HepG2 (cell line): ENCODE measurements around the gene IQCN. TPM values are rescaled to one million over a fixed set of nuclear protein-coding genes. Genes with fewer than 3 reads are reported as not detected.
A peak's percentile ranks its signal among the peaks of the same experiment; 100 is the strongest.

ENCODE experiments used
- ARNT ChIP-seq: fragments of 450-650 bp; IDR thresholded peaks from 2 replicates; pipeline ENCODE4 v1.6.1; 2017
- ATAD3A ChIP-seq: sonication (generic); formaldehyde crosslinking; IDR thresholded peaks from 2 replicates; pipeline ENCODE4 v1.4.0; 2020; ENCODE audit warnings: missing genetic modification reagents
- DNMT1 ChIP-seq: sonication (generic); formaldehyde crosslinking; IDR thresholded peaks from 2 replicates; pipeline ENCODE4 v1.5.1; 2020; ENCODE audit warnings: mild to moderate bottlenecking, missing genetic modification reagents
- FOXC1 ChIP-seq: sonication (generic); formaldehyde crosslinking; IDR thresholded peaks from 2 replicates; pipeline ENCODE4 v1.8.0; 2022; ENCODE audit warnings: mild to moderate bottlenecking, missing genetic modification reagents, borderline replicate concordance
- GLMP ChIP-seq: sonication (generic); formaldehyde crosslinking; IDR thresholded peaks from 2 replicates; pipeline ENCODE4 v1.9.0; 2021; ENCODE audit warnings: missing genetic modification reagents, mild to moderate bottlenecking, borderline replicate concordance
- HBP1 ChIP-seq: IDR thresholded peaks from 2 replicates; pipeline ENCODE4 v1.6.1; 2016; ENCODE audit warnings: low read depth, control low read depth
- JUND ChIP-seq: sonication (generic); formaldehyde crosslinking; IDR thresholded peaks from 2 replicates; pipeline ENCODE4 v1.8.0; 2022; ENCODE audit warnings: mild to moderate bottlenecking, missing genetic modification reagents
- LCORL ChIP-seq, 2 experiments: fragments of 450-650 bp in 1 of 2; sonication (generic) in 1 of 2; formaldehyde crosslinking in 1 of 2; IDR thresholded peaks; 2 replicates each; pipeline versions ENCODE4 v1.5.0 to v1.6.1; 2017 to 2020; ENCODE audit warnings: antibody characterized with exemption in 1 of 2, missing genetic modification reagents in 1 of 2
- MEIS2 ChIP-seq: sonication (generic); formaldehyde crosslinking; IDR thresholded peaks from 2 replicates; pipeline ENCODE4 v1.9.0; 2021; ENCODE audit warnings: mild to moderate bottlenecking, missing genetic modification reagents
- MXD1 ChIP-seq: sonication (generic); formaldehyde crosslinking; IDR thresholded peaks from 2 replicates; pipeline ENCODE4 v1.4.0; 2020; ENCODE audit warnings: mild to moderate bottlenecking, missing genetic modification reagents
- PAF1 ChIP-seq: IDR thresholded peaks from 2 replicates; pipeline ENCODE4 v1.6.1; 2016; ENCODE audit warnings: missing genetic modification reagents, missing compliant biosample characterization
- RBM39 ChIP-seq: fragments of 200-400 bp; formaldehyde crosslinking; IDR thresholded peaks from one replicate; pipeline ENCODE4 v1.6.1; 2018; ENCODE audit warnings: antibody characterized with exemption, mild to moderate bottlenecking, low read depth, low read length; ENCODE audit not compliant: poor library complexity, severe bottlenecking
- THYN1 ChIP-seq: sonication (generic); formaldehyde crosslinking; IDR thresholded peaks from 2 replicates; pipeline ENCODE4 v1.8.1; 2023; ENCODE audit warnings: low read depth, mild to moderate bottlenecking, moderate library complexity, missing genetic modification reagents, borderline replicate concordance
- ZBTB4 ChIP-seq: sonication (generic); formaldehyde crosslinking; IDR thresholded peaks from 2 replicates; pipeline ENCODE4 v1.4.0; 2020; ENCODE audit warnings: missing genetic modification reagents, mild to moderate bottlenecking, borderline replicate concordance
- ZKSCAN1 ChIP-seq: fragments of 150-350 bp; IDR thresholded peaks from 2 replicates; pipeline ENCODE4 v1.6.1; 2014; ENCODE audit warnings: low read length
- ZNF225 ChIP-seq: sonication (generic); formaldehyde crosslinking; IDR thresholded peaks from 2 replicates; pipeline ENCODE4 v1.4.0; 2020; ENCODE audit warnings: mild to moderate bottlenecking, missing genetic modification reagents
- ZNF263 ChIP-seq: sonication (generic); formaldehyde crosslinking; IDR thresholded peaks from 2 replicates; pipeline ENCODE4 v1.4.0; 2020; ENCODE audit warnings: missing genetic modification reagents
- ZNF547 ChIP-seq: sonication (generic); formaldehyde crosslinking; IDR thresholded peaks from 2 replicates; pipeline ENCODE4 v1.5.1; 2020; ENCODE audit warnings: mild to moderate bottlenecking, missing genetic modification reagents
- ZNF773 ChIP-seq: sonication (generic); formaldehyde crosslinking; IDR thresholded peaks from 2 replicates; pipeline ENCODE4 v1.4.0; 2020; ENCODE audit warnings: missing genetic modification reagents, borderline replicate concordance
- polyA plus RNA-seq, 8 experiments: library from polyadenylated mRNA; depleted of rRNA in 3 of 8; stranded (reverse) in 7 of 8; unstranded in 1 of 8; fragments of >200 nt; fragmentation: Illumina TruSeq in 4 of 8; extraction: Trizol in 4 of 8; gene quantifications; 2 replicates each; pipeline versions ENCODE4 v1.2.1 to v1.2.3, GENCODE V29; 2011 to 2016; ENCODE audit warnings: low read depth in 4 of 8, missing spikeins in 1 of 8, mixed read lengths in 1 of 8; ENCODE audit not compliant: insufficient read depth in 1 of 8
- total RNA-seq, 5 experiments: library from RNA; depleted of rRNA; stranded (reverse); fragments of >200 nt; fragmentation: Illumina TruSeq; extraction: Trizol; gene quantifications; 2 replicates each; pipeline ENCODE4 v1.2.3, GENCODE V29; 2016; ENCODE audit warnings: low read depth in 1 of 5
- TF ChIP-seq, protein P1 (sequence below): sonication (generic); formaldehyde crosslinking; IDR thresholded peaks from 2 replicates; pipeline ENCODE4 v1.4.0; 2020; ENCODE audit warnings: missing genetic modification reagents
- TF ChIP-seq, protein P2 (sequence below): sonication (generic); formaldehyde crosslinking; IDR thresholded peaks from 2 replicates; pipeline ENCODE4 v1.4.0; 2020; ENCODE audit warnings: mild to moderate bottlenecking, missing genetic modification reagents

The IQCN gene
- total and polyA plus RNA-seq, 2 of the 13 experiments (the other 11 are each of a cell fraction or from before 2014, with no cell fraction given): 0.04 to 0.18 TPM

- TF ChIP-seq ZBTB4 (peak; percentile 66; the same call in 1 of the 2 replicates), HBP1 (CRISPR knock-in tag) (peak; percentile 95), ATAD3A (peak; percentile 72; the same call in 1 of the 2 replicates), MXD1 (peak; percentile 90), DNMT1 (CRISPR knock-in tag) (no peak), PAF1 (CRISPR knock-in tag) (no peak), ZNF263 (CRISPR knock-in tag) (0 out of 2 replicates have a peak, but pooled peaks have one; percentile 60), ZNF773 (CRISPR knock-in tag) (peak; percentile 99), FOXC1 (CRISPR knock-in tag) (peak; percentile 92; the same call in 1 of the 2 replicates), JUND (CRISPR knock-in tag) (no peak), GLMP (CRISPR knock-in tag) (no peak), THYN1 (CRISPR knock-in tag) (no peak), RBM39 (peak; percentile 41), ZNF225 (CRISPR knock-in tag) (peak; percentile 86; the same call in 1 of the 2 replicates), ARNT (no peak), LCORL (IDR thresholded peaks at IDR 0.05) (no peak), LCORL (CRISPR knock-in tag; IDR thresholded peaks at IDR 0.05) (peak; percentile 62; the same call in 1 of the 2 replicates), ZNF547 (CRISPR knock-in tag) (peak; percentile 87), MEIS2 (CRISPR knock-in tag) (peak; percentile 95), ZKSCAN1 (no peak)
- TF ChIP-seq, protein P1, sequence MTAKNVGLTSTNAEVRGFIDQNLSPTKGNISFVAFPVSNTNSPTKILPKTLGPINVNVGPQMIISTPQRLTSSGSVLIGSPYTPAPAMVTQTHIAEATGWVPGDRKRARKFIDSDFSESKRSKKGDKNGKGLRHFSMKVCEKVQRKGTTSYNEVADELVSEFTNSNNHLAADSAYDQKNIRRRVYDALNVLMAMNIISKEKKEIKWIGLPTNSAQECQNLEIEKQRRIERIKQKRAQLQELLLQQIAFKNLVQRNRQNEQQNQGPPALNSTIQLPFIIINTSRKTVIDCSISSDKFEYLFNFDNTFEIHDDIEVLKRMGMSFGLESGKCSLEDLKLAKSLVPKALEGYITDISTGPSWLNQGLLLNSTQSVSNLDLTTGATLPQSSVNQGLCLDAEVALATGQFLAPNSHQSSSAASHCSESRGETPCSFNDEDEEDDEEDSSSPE (CRISPR knock-in tag): peak; percentile 41; the same call in 1 of the 2 replicates
- TF ChIP-seq, protein P2, sequence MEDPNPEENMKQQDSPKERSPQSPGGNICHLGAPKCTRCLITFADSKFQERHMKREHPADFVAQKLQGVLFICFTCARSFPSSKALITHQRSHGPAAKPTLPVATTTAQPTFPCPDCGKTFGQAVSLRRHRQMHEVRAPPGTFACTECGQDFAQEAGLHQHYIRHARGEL (CRISPR knock-in tag): 0 out of 2 replicates have a peak, but pooled peaks have one; percentile 14
Observed at GRCh38 chr19:18233224-18233825, 40.9 kb downstream of the IQCN start (continued).
